GM18858 (cell line): Measurements from ENCODE around the gene DUSP14.
"Not testable (repeated sequence)": the region's sequence is repeated elsewhere in the genome, so short reads cannot be mapped to it uniquely, and the experiment has no call there.

Source experiments
- ATAC-seq: cut with Tn5 transposase; IDR thresholded peaks from one replicate; pipeline ENCODE4 v1.9.1; 2021; ENCODE audit not compliant: unreplicated experiment

Gene DUSP14

GRCh38 chr17:37483311-37484039 is 6.2 kb upstream of the DUSP14 start:
- ATAC-seq, result no peak

- ATAC-seq, result no peak
Measured at GRCh38 chr17:37485938-37486570, 3.6 kb upstream of the DUSP14 start.

GRCh38 chr17:37488009-37488604 is 1.6 kb upstream of the DUSP14 start:
- ATAC-seq, result no peak

- ATAC-seq, result no peak
Measured at GRCh38 chr17:37488607-37489196, 989 bp upstream of the DUSP14 start.

GRCh38 chr17:37490022-37490587 is 414 bp downstream of the DUSP14 start:
- ATAC-seq, result no peak

- ATAC-seq, result no peak
Measured at GRCh38 chr17:37490638-37491614, 1.2 kb downstream of the DUSP14 start.

- no peak for ATAC-seq
Measured at GRCh38 chr17:37492167-37492566, 2.5 kb downstream of the DUSP14 start.

GRCh38 chr17:37493249-37494027 is 3.7 kb downstream of the DUSP14 start:
- ATAC-seq, result no peak

GRCh38 chr17:37494401-37494831 is 4.7 kb downstream of the DUSP14 start:
- ATAC-seq, result no peak

- no peak for ATAC-seq
Measured at GRCh38 chr17:37494971-37495370, 5.3 kb downstream of the DUSP14 start.

GRCh38 chr17:37500378-37500777 is 10.7 kb downstream of the DUSP14 start:
- ATAC-seq, result no peak

GRCh38 chr17:37502009-37502936 is 12.6 kb downstream of the DUSP14 start:
- no peak for ATAC-seq

- no peak for ATAC-seq
Measured at GRCh38 chr17:37503148-37503547, 13.5 kb downstream of the DUSP14 start.

- ATAC-seq, result no peak
Measured at GRCh38 chr17:37505333-37505732, 15.6 kb downstream of the DUSP14 start.

GRCh38 chr17:37506678-37507077 is 17.0 kb downstream of the DUSP14 start:
- ATAC-seq, result no peak

GRCh38 chr17:37507111-37507510 is 17.4 kb downstream of the DUSP14 start:
- ATAC-seq, result no peak

- ATAC-seq, result no peak
Measured at GRCh38 chr17:37510056-37510455, 20.4 kb downstream of the DUSP14 start.

GRCh38 chr17:37511642-37512041 is 22.0 kb downstream of the DUSP14 start:
- ATAC-seq, result not testable (repeated sequence)
